KMS-11 (cell line): Measurements from ENCODE around the gene RHOBTB3.

ENCODE experiments used
- H2AFZ ChIP-seq: fragments of 200-600 bp; sonication (generic); 2 replicates; pipeline ENCODE4 v1.6.1; 2016; ENCODE audit warnings: antibody characterized with exemption, mixed run types, low read depth
- H3K27ac ChIP-seq: fragments of 200-600 bp; sonication (generic); 2 replicates; pipeline ENCODE4 v1.6.1; 2016; ENCODE audit warnings: mild to moderate bottlenecking, mixed run types
- H3K27me3 ChIP-seq: fragments of 200-600 bp; sonication (generic); 2 replicates; pipeline ENCODE4 v1.6.1; 2017; ENCODE audit warnings: mild to moderate bottlenecking, low read depth, mixed run types, moderate library complexity; ENCODE audit not compliant: insufficient read depth
- H3K36me3 ChIP-seq: fragments of 200-600 bp; sonication (generic); 2 replicates; pipeline ENCODE4 v1.6.1; 2017; ENCODE audit warnings: mild to moderate bottlenecking, mixed run types; ENCODE audit not compliant: insufficient read depth
- H3K4me1 ChIP-seq: fragments of 200-600 bp; sonication (generic); 2 replicates; pipeline ENCODE4 v1.6.1; 2016; ENCODE audit warnings: mild to moderate bottlenecking, low read depth, mixed run types; ENCODE audit not compliant: poor library complexity, severe bottlenecking
- H3K4me2 ChIP-seq: fragments of 200-600 bp; sonication (generic); 2 replicates; pipeline ENCODE4 v1.7.0; 2016; ENCODE audit warnings: mild to moderate bottlenecking, mixed run types
- H3K4me3 ChIP-seq: fragments of 200-600 bp; sonication (generic); IDR thresholded peaks from 2 replicates; pipeline ENCODE4 v1.6.1; 2017; ENCODE audit warnings: low read depth, low read length, mixed read lengths; ENCODE audit not compliant: insufficient read depth
- H3K79me2 ChIP-seq: fragments of 200-600 bp; sonication (generic); 2 replicates; pipeline ENCODE4 v1.6.1; 2016; ENCODE audit warnings: low read depth, mixed run types; ENCODE audit not compliant: insufficient read depth
- H3K9ac ChIP-seq: fragments of 200-600 bp; sonication (generic); 2 replicates; pipeline ENCODE4 v1.6.1; 2016; ENCODE audit warnings: mild to moderate bottlenecking, mixed run types
- H4K20me1 ChIP-seq: fragments of 200-600 bp; sonication (generic); 2 replicates; pipeline ENCODE4 v1.6.1; 2016; ENCODE audit warnings: mild to moderate bottlenecking, mixed run types; ENCODE audit not compliant: insufficient read depth
- CTCF ChIP-seq: fragments of 200-600 bp; sonication (generic); conservative IDR thresholded peaks from 2 replicates; pipeline ENCODE4 v1.6.1; 2017; ENCODE audit warnings: low read depth, mild to moderate bottlenecking, antibody characterized with exemption, low read length, moderate library complexity, mixed read lengths

Gene RHOBTB3

GRCh38 chr5:95825495-95825894 is 94.4 kb downstream of the RHOBTB3 start:
- H3K79me2 ChIP-seq = peaks cover 11% of the 10 kb centered on the region; the same call in 1 of the 2 replicates
- no peak overlapping the region for H3K4me3 ChIP-seq
- H3K4me2 ChIP-seq = no peak overlapping the region
- H3K9ac ChIP-seq = no peak overlapping the region
- no peak overlapping the region for H3K27ac ChIP-seq
- H4K20me1 ChIP-seq = no peaks in the 10 kb centered on the region
- H3K4me1 ChIP-seq = peaks cover 34% of the 10 kb centered on the region
- H3K27me3 ChIP-seq = no peaks in the 10 kb centered on the region
- no peak overlapping the region for H2AFZ ChIP-seq
- no peak for TF ChIP-seq CTCF
- H3K36me3 ChIP-seq = no peaks in the 10 kb centered on the region

- Histone ChIP-seq H3K9ac (no peak overlapping the region), H3K27ac (no peak overlapping the region), H3K36me3 (no peaks in the 10 kb centered on the region), H4K20me1 (no peaks in the 10 kb centered on the region), H2AFZ (no peak overlapping the region), H3K4me2 (no peak overlapping the region), H3K27me3 (no peaks in the 10 kb centered on the region), H3K4me3 (no peak overlapping the region), H3K79me2 (no peaks in the 10 kb centered on the region), H3K4me1 (peaks cover 21% of the 10 kb centered on the region)
- TF ChIP-seq CTCF = no peak
Observed at GRCh38 chr5:95826949-95827891, 96.1 kb downstream of the RHOBTB3 start.

GRCh38 chr5:95827892-95828246 is 96.7 kb downstream of the RHOBTB3 start:
- Histone ChIP-seq H3K9ac (no peak overlapping the region), H3K4me1 (peaks cover 21% of the 10 kb centered on the region), H3K27ac (no peak overlapping the region), H3K36me3 (no peaks in the 10 kb centered on the region), H2AFZ (no peak overlapping the region), H3K27me3 (no peaks in the 10 kb centered on the region), H3K79me2 (no peaks in the 10 kb centered on the region), H3K4me2 (no peak overlapping the region), H3K4me3 (no peak overlapping the region), H4K20me1 (no peaks in the 10 kb centered on the region)
- TF ChIP-seq CTCF = no peak

GRCh38 chr5:95830226-95830625 is 99.1 kb downstream of the RHOBTB3 start:
- H3K4me3 ChIP-seq = no peak overlapping the region
- no peak for TF ChIP-seq CTCF

More at GRCh38 chr5:95830226-95830625, 99.1 kb downstream of the RHOBTB3 start:
- H3K4me1 ChIP-seq = peaks cover 21% of the 10 kb centered on the region
- no peaks in the 10 kb centered on the region for H4K20me1 ChIP-seq
- H3K9ac ChIP-seq = no peak overlapping the region
- H2AFZ ChIP-seq = no peak overlapping the region
- H3K27ac ChIP-seq = no peak overlapping the region
- no peaks in the 10 kb centered on the region for H3K79me2 ChIP-seq
- H3K36me3 ChIP-seq = no peaks in the 10 kb centered on the region
- H3K4me2 ChIP-seq = no peak overlapping the region
- H3K27me3 ChIP-seq = no peaks in the 10 kb centered on the region
